ENCODE data around the gene RALBP1.

DNA sequence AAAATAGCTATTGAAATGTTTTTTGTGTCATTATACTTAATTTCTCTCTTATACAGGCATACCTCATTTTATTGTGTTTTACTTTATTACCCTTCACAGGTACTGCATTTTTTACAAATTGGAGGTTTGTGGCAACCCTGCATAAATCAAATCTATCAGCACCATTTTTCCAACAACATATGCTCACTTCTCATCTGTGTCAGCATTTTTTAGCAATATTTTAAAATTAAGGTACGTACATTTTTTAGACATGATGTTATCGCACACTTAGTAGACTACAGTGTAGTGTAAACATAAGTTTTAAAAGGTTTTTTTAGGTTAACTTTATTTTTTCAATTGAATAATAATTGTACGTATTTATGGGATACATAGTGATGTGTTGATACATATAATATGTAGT, 30.8 kb upstream of the RALBP1 start:
- TF ChIP-seq POLR2A (IDR thresholded peaks at IDR 0.05) = no peak
- TF ChIP-seq, protein P1, sequence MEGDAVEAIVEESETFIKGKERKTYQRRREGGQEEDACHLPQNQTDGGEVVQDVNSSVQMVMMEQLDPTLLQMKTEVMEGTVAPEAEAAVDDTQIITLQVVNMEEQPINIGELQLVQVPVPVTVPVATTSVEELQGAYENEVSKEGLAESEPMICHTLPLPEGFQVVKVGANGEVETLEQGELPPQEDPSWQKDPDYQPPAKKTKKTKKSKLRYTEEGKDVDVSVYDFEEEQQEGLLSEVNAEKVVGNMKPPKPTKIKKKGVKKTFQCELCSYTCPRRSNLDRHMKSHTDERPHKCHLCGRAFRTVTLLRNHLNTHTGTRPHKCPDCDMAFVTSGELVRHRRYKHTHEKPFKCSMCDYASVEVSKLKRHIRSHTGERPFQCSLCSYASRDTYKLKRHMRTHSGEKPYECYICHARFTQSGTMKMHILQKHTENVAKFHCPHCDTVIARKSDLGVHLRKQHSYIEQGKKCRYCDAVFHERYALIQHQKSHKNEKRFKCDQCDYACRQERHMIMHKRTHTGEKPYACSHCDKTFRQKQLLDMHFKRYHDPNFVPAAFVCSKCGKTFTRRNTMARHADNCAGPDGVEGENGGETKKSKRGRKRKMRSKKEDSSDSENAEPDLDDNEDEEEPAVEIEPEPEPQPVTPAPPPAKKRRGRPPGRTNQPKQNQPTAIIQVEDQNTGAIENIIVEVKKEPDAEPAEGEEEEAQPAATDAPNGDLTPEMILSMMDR (IDR thresholded peaks at IDR 0.05) = no peak
